Esophagus mucosa (tissue), 1 donor: ENCODE measurements around the gene AGAP1. TPM values are rescaled to one million over a fixed set of nuclear protein-coding genes. Genes with fewer than 3 reads are reported as not detected.

ENCODE experiments used
- ATAC-seq: fragments of 200-7000 bp; cut with Tn5 transposase; one replicate; pipeline ENCODE4 v1.9.1; 2020
- total RNA-seq: library from RNA; stranded (reverse); gene quantifications from one replicate; pipeline ENCODE4 v1.2.4, GENCODE V29; 2023
- donor health status: DM: yes; HTN: yes; CAD: no.

AGAP1 gene
- total RNA-seq, 1 donor from 2014 or later = 17.1 TPM

- ATAC-seq = no peak
These were observed 280.5 kb downstream of the AGAP1 start for GRCh38 chr2:235774153-235774870.

DNA sequence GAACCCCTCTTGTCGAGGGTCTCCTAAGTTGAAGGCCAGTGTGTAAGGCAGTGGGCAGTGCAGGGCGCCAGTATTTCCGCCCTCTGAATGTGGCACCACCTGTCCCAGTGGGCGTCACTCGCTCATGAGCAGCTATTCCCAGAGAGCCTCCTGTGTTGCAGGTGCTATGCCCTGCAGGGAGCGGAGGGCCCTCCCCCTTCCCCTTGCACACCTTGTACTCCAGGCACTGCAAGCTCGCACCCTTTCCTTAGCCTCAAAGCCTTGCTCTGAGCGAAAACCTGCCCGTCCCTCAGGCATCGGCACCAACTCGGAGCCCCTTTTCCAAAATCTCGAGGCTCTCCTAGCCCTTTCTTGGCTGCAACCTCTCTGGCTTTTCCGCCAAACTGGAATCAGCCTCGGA is 282.7 kb downstream of the AGAP1 start:
- ATAC-seq = no peak

DNA sequence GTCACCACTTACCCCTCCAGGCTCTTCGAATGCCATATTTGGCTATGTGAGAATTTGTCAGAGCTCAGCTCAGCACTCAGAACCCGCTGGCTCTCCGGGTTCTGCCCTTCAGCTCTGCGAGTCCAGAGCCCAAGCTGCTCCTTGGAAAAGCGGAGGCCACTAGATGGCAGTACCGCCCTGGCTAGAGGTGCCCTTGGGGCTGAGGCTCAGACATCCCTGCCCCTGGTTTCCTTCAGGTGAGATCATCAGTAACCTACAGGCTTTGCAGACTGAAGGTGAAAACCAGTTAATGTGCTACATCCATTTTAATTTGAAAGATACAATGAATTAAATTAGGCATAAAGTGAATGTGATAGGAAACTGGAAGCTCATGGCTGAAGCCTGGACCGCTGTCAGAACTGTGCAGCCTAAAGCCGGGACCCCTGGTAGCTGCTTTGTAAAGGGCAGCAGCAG is 285.6 kb downstream of the AGAP1 start:
- peak; percentile 92 for ATAC-seq

GRCh38 chr2:235780401-235780800 is 286.6 kb downstream of the AGAP1 start:
- ATAC-seq = no peak

DNA sequence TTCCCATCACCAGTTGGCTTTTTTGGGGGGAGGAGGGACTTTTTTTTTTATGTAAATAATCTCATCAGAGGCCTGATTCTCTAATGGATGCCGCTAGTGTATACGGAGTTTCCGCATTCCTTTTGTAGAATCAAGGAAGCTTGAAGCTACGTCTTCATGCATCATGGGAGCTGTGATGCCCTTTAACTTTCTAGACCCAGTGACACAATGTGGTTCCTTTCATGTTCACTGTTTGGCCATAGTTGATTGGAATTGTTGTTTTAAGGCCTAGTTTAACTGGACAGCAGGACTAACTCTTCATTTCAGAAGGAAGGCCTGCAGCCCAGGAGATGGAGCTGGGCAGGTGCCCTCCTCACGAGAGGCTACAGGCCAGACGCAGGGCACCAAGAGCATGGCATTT is 287.9 kb downstream of the AGAP1 start:
- ATAC-seq = no peak

DNA sequence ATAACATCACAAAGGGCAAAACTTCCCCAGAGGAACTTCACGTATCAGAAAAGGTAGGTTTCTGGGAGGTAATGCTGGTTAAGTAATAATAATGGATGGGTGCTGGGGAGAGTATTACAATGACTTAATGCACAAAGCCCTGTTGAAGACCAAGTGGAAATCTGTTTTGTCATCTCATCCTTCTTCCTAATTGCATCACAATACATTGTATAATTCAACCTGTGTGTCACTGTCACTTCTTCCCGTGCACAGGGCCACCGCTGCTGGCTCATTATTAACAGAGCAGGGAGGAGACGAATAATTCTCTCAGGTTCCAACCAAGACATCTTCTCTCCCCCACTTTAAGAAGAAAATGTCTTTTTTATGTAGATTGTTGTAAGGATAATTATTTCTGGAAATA is 290.9 kb downstream of the AGAP1 start:
- no peak for ATAC-seq

DNA sequence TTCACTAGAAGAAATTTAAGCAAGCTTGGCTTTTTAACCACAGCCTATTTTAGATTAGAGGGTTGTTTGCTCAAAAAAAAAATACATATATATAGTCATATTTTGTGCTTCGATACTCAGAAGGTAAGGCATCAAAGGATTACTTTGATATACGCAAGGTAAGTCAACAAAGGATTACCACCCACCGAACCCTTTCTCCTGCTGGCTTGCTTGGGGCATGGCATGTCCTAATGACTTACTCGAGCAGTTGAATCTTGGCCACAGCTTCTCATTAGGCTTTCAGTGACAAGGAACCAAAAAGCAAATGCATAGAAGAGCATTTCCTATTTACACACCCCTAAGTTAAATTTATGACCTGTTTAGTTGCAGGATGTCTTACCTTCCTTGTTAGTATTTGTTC is 295.7 kb downstream of the AGAP1 start:
- ATAC-seq = no peak

DNA sequence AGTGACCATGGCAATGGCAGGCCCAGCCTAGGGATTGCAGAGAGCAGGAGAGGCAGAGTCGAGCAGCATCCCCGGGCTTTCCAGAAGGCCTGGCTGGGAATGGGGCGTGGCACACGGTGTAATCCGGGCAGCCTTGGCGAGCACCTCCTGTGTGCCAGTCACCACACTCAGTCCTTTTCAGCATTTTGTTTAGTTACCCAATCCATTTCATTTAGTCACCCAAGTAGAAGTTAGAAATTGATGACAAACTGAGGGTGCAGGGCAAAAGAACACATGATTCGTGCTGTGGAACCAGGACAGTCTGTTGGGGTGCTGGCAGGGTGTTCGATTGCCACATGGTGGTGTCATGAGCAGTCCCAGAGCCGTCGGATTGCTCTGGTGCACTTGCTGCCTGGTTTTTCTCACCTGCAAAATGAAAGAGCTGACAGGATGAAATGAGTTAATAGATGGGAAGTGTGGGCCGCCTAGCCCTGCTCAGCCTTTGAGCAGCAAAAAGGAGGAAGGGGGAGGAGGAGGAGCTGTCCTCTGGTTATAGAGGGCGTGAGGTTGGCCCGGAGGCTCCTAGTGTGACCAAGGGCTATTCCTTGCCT is 299.4 kb downstream of the AGAP1 start:
- peak; percentile 91 for ATAC-seq

- no peak for ATAC-seq
These were observed 305.4 kb downstream of the AGAP1 start for GRCh38 chr2:235799281-235799680.

DNA sequence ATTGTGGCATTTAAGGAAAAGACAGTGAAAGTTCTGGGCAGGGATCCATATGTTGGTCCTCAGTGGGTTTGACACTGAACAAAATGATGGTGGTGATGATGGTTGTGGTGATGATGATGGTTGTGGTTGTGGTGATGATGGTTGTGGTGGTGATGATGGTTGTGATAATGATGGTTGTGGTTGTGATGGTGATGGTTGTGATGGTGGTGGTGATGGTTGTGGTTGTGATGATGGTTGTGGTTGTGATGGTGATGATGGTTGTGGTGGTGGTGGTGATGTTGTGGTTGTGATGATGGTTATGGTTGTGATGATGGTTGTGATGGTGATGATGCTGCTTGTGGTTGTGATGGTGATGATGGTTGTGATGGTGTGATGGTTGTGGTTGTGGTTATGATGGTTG is 308.7 kb downstream of the AGAP1 start:
- no peak for ATAC-seq

DNA sequence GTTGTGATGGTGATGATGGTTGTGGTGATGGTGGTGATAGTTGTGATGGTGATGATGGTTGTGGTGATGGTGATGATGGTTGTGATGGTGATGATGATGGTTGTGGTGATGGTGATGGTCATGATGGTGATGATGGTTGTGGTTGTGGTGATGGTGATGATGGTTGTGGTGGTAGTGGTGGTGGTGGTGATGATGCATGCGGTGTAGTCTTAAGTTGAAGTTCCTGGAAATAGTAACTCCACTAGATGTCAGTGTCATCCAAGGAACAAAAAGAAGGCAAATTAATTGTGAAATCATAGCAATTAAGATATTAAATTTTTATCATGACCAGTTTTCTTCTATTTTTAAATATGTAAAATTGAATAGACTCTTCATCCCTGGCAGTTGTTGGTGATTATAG is 309.2 kb downstream of the AGAP1 start:
- no peak for ATAC-seq

GRCh38 chr2:235804676-235805075 is 310.8 kb downstream of the AGAP1 start:
- ATAC-seq = no peak

DNA sequence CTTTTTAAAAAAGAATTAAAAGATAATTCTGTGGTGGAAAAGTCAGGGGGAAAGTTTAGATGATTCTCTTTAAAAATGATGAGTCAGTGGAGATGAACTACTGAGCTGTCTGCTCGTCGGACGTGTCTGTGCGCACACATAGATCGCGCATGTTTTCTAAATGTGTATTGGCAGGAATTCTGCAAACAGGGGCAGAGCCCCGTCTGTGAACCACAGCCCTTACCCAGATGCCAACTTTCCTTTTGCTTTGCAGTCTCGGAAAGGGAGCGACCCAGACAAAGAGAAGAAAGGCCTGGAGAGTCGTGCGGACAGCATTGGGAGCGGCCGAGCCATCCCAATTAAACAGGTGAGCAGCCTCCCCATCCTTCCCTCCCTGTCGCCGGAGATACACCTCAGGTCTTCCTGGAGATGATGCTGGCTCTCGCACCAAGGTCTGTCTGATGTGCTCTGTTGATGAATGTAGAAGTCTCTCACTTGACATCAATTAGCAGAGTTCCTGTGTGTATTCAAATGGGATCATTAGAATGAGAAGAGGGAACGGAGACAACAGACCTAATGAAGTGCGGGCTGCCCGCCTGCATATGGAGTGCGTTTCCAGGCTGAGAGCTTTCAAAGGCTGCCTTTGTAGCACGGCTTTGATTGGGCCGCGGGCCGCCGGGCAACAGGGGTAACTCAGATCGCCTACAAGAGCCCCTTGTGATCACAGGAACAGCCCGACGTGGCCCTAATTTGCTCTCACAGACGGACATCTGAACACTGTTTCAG is 313.3 kb downstream of the AGAP1 start:
- no peak for ATAC-seq

- ATAC-seq = no peak
These were observed 314.5 kb downstream of the AGAP1 start for GRCh38 chr2:235808366-235808765.

DNA sequence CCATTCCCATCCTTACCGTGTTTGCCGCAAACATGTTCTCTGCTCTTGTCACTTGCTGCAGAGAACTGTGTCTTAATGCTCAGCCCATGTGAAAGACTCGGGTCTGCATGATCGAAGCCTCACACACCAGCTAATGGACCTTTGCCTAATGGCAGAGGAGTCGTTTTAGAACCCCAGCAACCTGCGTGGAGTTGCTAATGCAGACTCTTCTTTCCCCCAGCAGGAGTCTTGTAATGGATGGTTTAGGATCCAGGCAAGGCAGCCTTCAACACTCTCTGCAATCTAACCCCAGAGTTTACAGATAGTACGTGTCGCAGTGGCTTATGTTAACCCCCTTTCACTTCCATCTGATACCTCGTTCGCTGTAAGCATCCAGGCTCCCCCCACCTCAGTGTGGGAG is 316.4 kb downstream of the AGAP1 start:
- no peak for ATAC-seq

DNA sequence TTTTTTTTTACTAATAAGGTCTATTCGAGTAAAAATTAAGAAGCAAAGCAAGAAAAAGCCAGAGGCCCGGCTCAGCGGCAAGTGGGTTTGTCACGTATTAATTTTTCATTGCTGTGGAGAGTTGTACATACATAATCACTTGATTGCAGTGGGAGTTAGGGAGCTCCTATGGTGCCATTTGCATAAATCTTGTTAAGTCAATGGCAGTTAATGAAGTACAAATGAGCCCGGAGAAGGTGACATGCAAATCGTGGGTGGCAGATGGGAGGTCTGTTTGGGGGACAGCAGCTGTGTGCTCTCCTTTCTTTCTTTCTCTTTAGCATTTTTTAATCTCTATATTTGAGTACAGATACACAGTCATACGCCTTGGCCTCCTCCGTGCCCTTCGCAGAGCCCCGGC is 317.0 kb downstream of the AGAP1 start:
- no peak for ATAC-seq

- ATAC-seq = no peak
These were observed 317.8 kb downstream of the AGAP1 start for GRCh38 chr2:235811446-235812184.

DNA sequence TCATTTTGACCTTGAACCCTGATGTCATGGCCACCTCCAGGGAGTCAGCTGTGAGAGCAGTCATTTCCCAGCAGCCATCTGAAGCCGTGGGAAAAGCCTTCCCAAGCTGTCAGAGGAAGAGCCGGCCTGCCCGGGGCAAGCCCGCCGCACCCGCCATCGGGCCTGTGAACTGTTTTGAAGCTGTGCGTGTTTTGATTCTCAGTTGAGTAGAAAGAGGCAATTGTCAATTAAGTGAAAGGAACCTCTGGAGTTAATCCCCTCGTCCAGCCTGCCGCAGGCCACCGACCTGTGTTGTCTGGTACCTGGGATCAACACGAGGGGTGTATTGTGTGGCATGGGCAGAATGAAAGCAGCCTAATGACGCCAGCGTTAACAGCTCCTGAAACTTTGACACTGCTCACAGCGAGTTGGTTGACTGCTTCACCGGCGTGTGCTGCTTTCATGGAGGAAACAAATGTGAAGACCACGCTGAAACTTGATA is 318.4 kb downstream of the AGAP1 start:
- no peak for ATAC-seq

- no peak for ATAC-seq
These were observed 319.6 kb downstream of the AGAP1 start for GRCh38 chr2:235813398-235813797.

- no peak for ATAC-seq
These were observed 326.7 kb downstream of the AGAP1 start for GRCh38 chr2:235820571-235820970.

GRCh38 chr2:235824331-235824730 is 330.5 kb downstream of the AGAP1 start:
- ATAC-seq = no peak

DNA sequence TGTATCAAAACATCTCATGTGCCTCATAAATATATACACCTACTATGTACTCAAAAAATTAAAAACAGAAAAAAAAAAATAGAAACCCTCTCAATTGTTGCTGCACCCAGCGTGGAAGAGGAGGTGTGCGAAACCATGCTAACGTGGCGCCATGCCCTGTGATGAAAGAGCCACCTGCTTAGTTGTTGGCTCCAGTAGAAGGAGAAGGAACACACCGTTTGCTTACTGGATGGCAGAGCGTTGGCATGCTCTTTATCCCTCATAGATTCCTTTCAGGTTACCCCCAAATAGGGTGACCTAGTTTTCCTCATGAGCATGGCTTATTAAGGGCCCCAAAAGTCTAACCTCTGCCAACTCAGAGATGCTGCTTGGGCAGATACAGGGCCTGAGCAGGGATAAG is 332.1 kb downstream of the AGAP1 start:
- no peak for ATAC-seq

GRCh38 chr2:235826826-235827225 is 333.0 kb downstream of the AGAP1 start:
- no peak for ATAC-seq
